ENCODE results near the gene TMC3. TPM values are rescaled to one million over a fixed set of nuclear protein-coding genes. Genes with fewer than 3 reads are reported as not detected.

Gene TMC3
- total and polyA plus RNA-seq, 2 of the 13 experiments (the other 11 are each of a cell fraction or from before 2014, with no cell fraction given): not detected

GRCh38 chr15:81323944-81324881 lies 49.8 kb downstream of the TMC3 start, which contains the start of gene STARD5 (continued):
- TF ChIP-seq CBX1 (IDR thresholded peaks at IDR 0.05; ENCODE audit: low read depth) (peak; percentile 57), ZNF597 (CRISPR knock-in tag; IDR thresholded peaks at IDR 0.05) (no peak), FOXK1 (CRISPR knock-in tag; IDR thresholded peaks at IDR 0.05; ENCODE audit: borderline replicate concordance, low read depth) (no peak), ZKSCAN8 (CRISPR knock-in tag; IDR thresholded peaks at IDR 0.05; ENCODE audit: borderline replicate concordance) (no peak), CTCF (CRISPR knock-in tag; IDR thresholded peaks at IDR 0.05) (no peak), ZNF224 (CRISPR knock-in tag; IDR thresholded peaks at IDR 0.05) (no peak), ZNF207 (IDR thresholded peaks at IDR 0.05; ENCODE audit: borderline replicate concordance) (no peak), FOXA1 (IDR thresholded peaks at IDR 0.05) (no peak), FOXA1 (CRISPR knock-in tag; IDR thresholded peaks at IDR 0.05) (0 out of 2 replicates have a peak, but pooled peaks have one; percentile 6), HNRNPK (IDR thresholded peaks at IDR 0.05; ENCODE audit: low read depth, low read length, poor library complexity, severe bottlenecking) (no peak), ZBTB1 (CRISPR knock-in tag; IDR thresholded peaks at IDR 0.05; ENCODE audit: borderline replicate concordance) (no peak), ZNF749 (CRISPR knock-in tag; IDR thresholded peaks at IDR 0.05; ENCODE audit: borderline replicate concordance) (no peak), SPEN (CRISPR knock-in tag; IDR thresholded peaks at IDR 0.05; ENCODE audit: low read depth) (no peak; the same call in 1 of the 2 replicates)

All from HepG2 (cell line).